Measurements from ENCODE around the gene KDM4C.

Gene KDM4C

DNA sequence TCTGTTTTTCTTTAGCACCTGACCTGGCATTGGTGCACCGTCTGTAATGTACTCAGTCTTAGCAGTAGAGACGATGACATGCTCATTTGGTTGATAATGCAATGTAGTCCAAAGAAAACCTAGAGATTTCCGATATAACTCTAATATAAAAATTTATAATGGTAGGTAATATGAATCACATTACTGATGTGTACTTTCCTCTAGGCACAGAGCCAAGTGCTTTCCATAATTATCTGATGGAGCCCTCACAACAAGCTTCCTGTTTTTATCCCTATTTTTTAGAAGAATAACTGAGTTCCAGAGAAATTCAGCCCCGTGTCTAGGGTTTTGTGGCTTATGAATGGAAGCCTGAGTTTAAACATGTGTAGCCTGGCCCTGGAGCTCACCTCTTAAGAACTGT is 53.7 kb downstream of the KDM4C start:
- DNase-seq, result no peak

DNA sequence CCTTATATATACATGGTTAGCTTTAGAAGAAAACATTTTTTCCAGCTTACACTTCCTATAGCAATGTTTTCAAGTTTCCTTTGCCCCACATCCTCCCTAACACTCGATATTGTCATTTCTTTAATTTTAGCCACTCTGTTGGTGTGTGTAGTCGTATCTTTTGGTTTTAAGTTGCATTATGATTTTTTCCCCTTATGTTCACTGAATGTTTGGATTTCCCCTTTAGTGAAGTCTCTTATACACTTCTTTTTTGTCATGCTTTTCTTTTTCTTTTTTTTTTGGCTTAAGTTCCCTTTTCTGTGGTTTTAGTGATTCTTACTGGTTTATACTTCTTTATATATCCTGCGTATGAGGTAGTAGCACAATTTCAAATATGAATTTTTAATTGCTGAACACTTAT is 58.8 kb downstream of the KDM4C start:
- DNase-seq, result no peak

DNA sequence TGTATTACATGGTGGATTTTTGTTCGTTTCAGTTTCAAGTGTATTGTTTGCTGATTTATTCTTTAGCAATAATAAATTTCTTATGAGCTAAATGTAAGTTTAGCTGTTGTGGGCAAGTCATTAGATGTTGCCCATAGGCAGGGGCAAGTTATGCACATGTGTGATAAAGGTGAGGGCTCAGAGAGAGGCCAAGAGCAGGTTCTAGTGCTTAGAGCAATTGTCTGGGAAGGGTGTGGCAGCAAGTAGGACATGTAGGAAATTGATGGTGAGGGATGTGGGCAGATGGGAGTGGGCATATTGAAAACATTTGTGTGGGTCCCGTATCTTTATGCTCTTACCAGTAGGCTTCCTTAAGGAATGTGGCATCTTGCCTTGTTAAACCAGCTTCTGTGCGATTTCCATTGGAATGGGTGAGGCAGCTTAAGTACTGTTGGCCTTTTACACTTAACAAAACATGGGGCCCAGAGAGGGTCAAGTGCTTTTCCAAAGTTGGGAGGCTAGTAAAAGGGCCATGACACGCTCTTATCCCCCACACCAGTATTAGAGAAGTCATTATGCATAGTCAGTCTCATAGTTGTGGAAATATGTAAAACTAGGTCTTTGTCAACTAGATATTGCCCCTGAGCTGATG is 60.6 kb downstream of the KDM4C start:
- DNase-seq, result no peak

DNA sequence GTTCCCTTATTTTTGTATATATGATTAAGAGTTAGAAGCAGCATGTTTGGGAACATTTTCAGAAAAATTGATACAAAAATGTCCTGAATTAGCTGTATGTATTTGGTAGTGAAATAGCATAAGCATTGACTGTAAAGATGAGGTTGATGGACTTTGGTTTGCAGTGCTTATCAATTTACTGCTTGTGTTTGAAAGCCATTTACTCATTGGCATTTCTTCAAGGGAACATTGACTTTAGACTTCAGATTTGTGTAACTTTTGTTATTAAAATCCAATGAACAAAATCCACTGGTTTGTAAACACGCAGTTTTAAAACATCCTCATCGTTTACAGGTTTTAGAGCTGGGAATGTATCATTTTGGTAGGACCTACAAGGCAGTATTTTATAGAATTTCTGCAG is 61.3 kb downstream of the KDM4C start:
- no peak for DNase-seq

DNA sequence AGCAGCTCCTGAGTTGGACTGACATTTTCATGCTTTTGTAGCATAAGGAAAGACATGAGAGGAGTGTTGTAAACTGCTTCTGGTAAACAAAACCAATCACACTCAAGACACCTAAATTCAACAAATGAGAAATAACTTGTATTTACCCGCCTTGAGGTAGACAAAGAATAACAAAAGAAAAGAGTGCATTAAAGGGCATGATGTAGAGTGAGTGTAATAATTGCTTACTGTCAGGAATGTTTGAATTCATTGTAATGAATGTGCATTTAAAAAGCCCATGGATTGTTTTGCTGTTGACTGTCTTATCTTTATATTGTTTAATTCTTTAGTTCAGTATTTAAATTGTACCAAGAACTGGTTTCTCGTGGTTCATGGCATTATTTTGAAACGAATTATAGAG is 61.8 kb downstream of the KDM4C start:
- no peak for DNase-seq

- DNase-seq, result no peak
Observed at GRCh38 chr9:6822696-6823095, 64.9 kb downstream of the KDM4C start.

DNA sequence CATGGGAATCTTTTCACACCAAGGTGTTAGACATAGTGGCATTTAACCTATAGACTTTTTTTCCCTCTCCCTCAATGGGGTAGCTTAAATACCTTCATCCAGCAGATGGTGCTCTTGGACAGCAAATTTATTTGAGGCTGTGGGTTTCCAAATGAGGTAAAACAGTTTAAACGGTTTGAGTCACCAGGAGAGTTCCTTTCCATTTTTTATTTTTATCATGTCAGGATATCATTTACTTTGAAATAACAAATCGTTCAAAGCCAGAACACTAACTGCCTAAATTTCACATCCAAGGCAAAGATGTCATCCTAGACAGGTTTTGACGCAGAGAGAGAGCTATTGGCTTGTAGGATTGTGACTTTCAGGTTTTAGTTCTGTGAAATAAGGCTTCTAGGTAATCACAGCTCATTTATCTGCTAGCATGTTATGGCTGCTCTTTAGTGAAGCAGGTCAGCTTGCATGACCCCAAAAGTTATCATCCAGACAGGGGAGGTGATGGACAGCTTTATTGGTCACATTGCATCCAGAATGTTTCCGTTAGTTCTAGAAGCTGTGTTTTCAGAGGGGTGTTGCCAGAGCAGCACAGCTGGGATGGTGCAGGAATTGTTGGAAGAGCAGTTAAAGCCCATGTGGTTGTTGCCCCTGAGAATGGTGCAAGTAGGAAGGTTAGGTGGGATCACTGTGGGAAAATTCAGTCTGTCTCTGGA is 69.8 kb downstream of the KDM4C start:
- DNase-seq, result no peak

DNA sequence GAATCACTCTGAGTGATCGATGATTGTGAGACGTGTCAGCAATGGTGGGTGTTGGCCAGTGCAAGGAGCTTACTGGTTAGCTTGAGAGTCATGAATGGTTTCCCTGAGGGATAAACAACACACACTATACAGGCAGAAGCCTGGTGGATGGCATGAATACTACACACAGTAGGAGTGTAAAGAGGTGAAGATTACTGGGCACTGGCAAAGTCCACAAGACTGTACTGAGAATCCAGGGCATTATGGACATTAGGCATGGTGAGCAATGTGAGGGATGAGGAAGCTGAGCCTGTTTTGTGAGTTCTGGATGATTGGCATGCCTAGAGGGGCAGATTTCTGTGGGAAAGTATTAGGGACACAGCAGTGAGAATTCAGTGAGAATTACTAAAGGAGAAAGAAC is 71.3 kb downstream of the KDM4C start:
- DNase-seq, result no peak

GRCh38 chr9:6829536-6829935 is 71.8 kb downstream of the KDM4C start:
- DNase-seq, result no peak

DNA sequence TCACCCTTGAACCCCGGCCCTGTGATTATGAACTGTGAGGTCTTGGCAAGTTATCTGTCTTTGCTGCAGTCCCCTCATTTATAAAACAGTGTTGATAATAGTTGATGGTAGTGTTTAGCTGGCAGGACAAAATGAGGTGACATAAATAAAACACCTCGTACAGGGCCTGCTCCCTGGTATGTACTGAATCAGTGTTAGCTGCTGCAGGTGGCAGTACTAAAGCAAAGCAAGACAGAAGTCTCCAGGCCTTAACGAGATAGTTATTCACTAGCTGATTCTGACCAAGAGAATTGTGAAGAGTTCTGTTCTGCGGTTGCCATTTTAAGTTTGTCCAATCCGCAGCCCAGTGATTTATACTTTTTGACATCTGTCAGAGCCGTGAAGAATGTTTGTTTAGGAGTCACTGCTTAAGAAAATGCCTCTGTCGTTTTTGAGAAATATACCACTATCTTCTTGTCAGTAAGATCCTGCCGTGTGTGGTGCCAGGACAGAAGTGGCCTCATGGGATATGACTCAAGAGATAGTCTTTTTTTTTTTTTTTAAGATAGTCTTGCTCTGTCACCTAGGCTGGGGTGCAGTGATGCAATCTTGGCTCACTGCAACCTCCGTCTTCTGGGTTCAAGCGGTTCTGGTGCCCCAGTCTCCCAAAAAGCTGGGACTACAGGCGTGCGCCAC is 75.9 kb downstream of the KDM4C start:
- no peak for DNase-seq

GRCh38 chr9:6834306-6834705 is 76.5 kb downstream of the KDM4C start:
- no peak for DNase-seq

DNA sequence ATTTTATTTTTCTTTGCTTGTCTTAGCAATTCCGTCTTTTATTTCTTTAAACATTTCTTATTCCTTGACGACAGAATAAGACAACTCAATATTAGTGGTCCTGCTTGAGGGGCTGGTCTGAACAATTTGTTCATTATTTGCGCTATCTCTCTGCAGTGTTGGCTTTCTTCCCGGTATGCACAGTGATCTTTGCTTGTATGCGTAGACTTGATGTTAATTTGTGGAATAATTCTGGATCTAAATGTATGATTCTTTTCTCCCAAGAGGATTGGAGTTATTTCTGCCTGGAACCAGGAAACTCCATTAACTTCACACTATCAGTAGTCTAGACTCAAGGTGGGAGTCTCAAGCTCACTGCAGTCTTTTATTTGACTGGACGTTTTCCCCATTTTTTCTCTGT is 80.4 kb downstream of the KDM4C start:
- no peak for DNase-seq

- no peak for DNase-seq
Observed at GRCh38 chr9:6842584-6842947, 84.8 kb downstream of the KDM4C start.

GRCh38 chr9:6843742-6844141 is 86.0 kb downstream of the KDM4C start:
- no peak for DNase-seq

- DNase-seq, result no peak
Observed at GRCh38 chr9:6844267-6844666, 86.5 kb downstream of the KDM4C start.

GRCh38 chr9:6845128-6845826 is 87.5 kb downstream of the KDM4C start:
- DNase-seq, result no peak

DNA sequence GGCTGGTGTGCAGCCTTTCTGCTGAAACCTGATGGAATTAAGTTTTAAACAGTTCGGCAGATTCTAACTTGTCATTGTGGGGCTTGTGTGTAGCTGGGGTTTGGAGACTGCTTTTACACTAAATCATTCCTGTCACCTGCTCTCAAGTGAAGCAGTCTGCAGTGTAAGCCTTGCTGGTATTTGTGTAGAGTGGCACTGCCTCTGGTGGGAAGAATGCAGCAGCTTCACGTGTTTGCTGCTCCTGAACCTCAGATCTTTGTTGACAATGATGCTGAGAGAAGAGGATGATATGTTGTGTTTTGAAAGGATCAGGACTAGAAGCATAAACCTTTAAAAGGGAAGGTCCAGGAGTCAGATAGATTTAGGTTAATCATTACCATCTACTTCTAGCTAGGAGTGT is 88.1 kb downstream of the KDM4C start:
- no peak for DNase-seq

DNA sequence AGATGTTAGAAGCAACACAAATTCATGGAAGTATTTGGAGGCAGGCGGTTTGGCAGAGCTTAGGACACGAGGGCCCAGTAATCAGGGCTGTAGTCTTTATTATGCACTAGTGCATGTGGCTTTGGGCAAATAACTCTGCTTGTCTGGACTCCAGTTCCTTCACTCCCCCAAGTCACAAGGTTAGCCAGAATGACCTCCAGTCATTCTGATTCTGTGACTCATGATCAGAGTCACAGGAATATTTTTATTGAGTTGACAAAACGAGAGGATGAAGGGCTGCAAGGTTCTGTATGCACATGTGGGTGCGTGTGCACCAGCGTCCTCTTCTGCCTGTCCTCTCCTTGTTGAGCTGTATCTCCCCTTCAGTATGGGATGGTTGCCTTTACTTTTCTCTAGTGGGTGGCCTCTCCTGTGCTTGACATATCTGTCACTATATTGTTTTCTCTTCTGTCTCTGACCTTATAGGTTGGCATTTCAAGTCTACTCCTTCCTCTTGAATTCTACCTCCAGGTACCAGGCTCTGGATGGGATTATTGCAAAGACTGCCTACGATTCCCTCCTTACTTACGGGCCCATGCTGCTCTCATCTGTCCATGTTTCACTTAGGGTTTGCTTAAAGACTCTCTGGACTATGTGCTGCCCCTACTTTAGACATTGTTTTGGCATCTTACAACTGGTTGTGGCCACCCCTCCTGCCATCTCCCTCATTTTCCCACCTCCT is 94.6 kb downstream of the KDM4C start:
- DNase-seq, result no peak

GRCh38 chr9:6855860-6856259 is 98.1 kb downstream of the KDM4C start:
- no peak for DNase-seq

DNA sequence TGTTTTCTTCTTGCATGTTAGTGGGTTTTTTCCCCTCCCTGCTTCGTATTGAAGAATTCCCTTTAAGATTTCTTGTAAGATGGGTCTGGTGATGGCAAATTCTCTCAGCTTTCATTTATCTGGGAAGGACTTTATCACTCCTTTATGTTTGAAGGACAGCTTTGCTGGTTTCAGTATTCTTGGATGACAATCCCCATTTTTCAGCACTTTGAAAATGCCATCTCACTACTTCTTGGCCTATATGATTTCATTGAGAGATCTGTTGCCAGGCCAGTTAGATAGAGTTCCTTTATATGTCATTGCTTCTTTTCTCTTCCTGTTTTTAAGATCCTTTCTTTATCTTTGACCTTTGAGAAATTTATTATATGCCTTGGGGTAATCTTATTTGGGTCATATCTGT is 106.3 kb downstream of the KDM4C start:
- DNase-seq, result no peak

DNA sequence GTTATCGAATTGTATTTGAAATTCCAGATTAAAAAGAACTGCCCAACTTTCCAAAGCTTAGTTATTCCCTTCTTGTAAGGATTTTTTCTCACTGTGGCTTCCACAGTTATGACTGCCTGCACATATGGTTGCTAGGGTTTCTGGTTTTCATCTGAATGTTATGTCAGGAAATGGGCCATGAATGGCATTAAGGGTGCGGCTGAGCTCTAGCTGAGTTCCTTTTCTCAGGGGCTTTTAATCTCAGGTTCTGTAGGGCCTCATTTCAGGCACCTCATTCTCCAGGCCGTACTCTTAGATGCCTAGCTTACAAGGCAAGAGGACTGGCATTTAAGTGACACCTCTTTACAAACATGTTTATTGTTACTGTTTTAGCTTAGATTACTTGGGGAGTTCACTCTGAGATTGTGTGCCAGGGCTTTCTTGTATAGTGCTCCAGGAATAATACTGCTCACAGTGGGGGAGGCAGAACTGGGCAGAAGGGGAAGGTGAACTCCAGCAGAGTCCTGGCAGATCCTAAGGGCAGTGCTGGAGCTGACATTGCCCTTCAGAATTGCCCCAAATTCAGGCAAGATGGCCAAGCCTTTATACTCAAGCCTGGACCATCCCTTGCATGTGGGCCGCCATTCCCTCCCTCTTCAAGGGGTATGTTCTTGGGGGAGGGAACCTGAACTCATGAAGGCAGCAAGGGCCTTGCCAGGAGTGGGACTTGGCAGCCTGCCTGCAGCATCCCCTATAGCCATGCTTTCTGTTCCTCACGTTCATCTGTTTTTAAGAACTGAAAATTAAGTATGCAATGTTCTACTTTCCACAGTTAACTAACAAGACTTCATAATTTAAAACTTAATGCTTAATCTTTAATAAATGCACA is 111.5 kb downstream of the KDM4C start:
- DNase-seq, result no peak

GRCh38 chr9:6870149-6870548 is 112.4 kb downstream of the KDM4C start:
- DNase-seq, result no peak

Measured in NCI-H2107 (cell line).